HT-29 (cell line): Measurements from ENCODE around the gene OTUB2. TPM values are rescaled to one million over a fixed set of nuclear protein-coding genes. Genes with fewer than 3 reads are reported as not detected.

Experiments used
- total RNA-seq: library from RNA; depleted of rRNA; stranded (reverse); fragments of >200 nt; shearing (Covaris generic); gene quantifications from 2 replicates; pipeline ENCODE4 v1.2.3, GENCODE V29; 2014; rRNA removed

OTUB2 gene
- total RNA-seq, 1 experiment from 2014 or later: 2.3 TPM

Other genes starting within 250 kb of the OTUB2 start
- not detected in 2 replicates for gene PRIMA1, start 237.9 kb upstream of the OTUB2 start, total RNA-seq
- gene FAM181A, start 99.0 kb upstream of the OTUB2 start, total RNA-seq: not detected in 2 replicates
- gene ASB2, start 49.8 kb upstream of the OTUB2 start, total RNA-seq: 0.05 and 0.16 TPM in 2 replicates
- gene CCDC197, start 29.0 kb upstream of the OTUB2 start, total RNA-seq: not detected in 2 replicates
- gene DDX24, start 54.9 kb downstream of the OTUB2 start, total RNA-seq: 66.9 and 67.7 TPM in 2 replicates
- gene IFI27L1, start 55.0 kb downstream of the OTUB2 start, total RNA-seq: 9.6 and 12.7 TPM in 2 replicates
- gene IFI27, start 84.4 kb downstream of the OTUB2 start, total RNA-seq: 481 and 816 TPM in 2 replicates
- gene IFI27L2, start 103.3 kb downstream of the OTUB2 start, total RNA-seq: 52.3 and 56.9 TPM in 2 replicates
- gene PPP4R4, start 148.0 kb downstream of the OTUB2 start, total RNA-seq: 0.03 and 0.94 TPM in 2 replicates